Neural progenitor cell (in vitro differentiated cells): ENCODE results near the gene NTHL1. TPM values are rescaled to one million over a fixed set of nuclear protein-coding genes. Genes with fewer than 3 reads are reported as not detected.
A peak's percentile ranks its signal among the peaks of the same experiment; 100 is the strongest.

ENCODE experiments used
- DNase-seq: peaks from one replicate; pipeline ENCODE4 v3.0.0-alpha.2; 2016; ENCODE audit warnings: low spot score
- H2AFZ ChIP-seq: fragments of 200-600 bp; sonication (generic); replicated peaks from 2 replicates; pipeline ENCODE4 v1.6.1; 2016; ENCODE audit warnings: antibody characterized with exemption
- H3F3A ChIP-seq: fragments of 200-600 bp; sonication (generic); 2 replicates; pipeline ENCODE4 v1.6.1; 2016; ENCODE audit warnings: antibody characterized with exemption, low read depth
- H3K27ac ChIP-seq: fragments of 200-600 bp; sonication (generic); 2 replicates; pipeline ENCODE4 v1.5.1; 2016; ENCODE audit warnings: mild to moderate bottlenecking
- H3K27me3 ChIP-seq: fragments of 200-600 bp; sonication (generic); 2 replicates; pipeline ENCODE4 v1.6.1; 2016; ENCODE audit warnings: mild to moderate bottlenecking, moderate library complexity
- H3K36me3 ChIP-seq: fragments of 200-600 bp; sonication (generic); 2 replicates; pipeline ENCODE4 v1.5.1; 2016
- H3K4me1 ChIP-seq: fragments of 200-600 bp; sonication (generic); 2 replicates; pipeline ENCODE4 v1.6.1; 2016; ENCODE audit warnings: mixed run types
- H3K4me2 ChIP-seq: fragments of 200-600 bp; sonication (generic); 2 replicates; pipeline ENCODE4 v1.6.1; 2016
- H3K4me3 ChIP-seq: fragments of 200-600 bp; sonication (generic); 2 replicates; pipeline ENCODE4 v1.5.1; 2016
- H3K79me2 ChIP-seq: fragments of 200-600 bp; sonication (generic); 2 replicates; pipeline ENCODE4 v1.6.1; 2016; ENCODE audit warnings: low read depth
- H3K9ac ChIP-seq: fragments of 200-600 bp; sonication (generic); 2 replicates; pipeline ENCODE4 v1.6.1; 2016
- H3K9me3 ChIP-seq: fragments of 200-600 bp; sonication (generic); 2 replicates; pipeline ENCODE4 v1.5.1; 2016; ENCODE audit warnings: low read depth
- H4K20me1 ChIP-seq: fragments of 200-600 bp; sonication (generic); 2 replicates; pipeline ENCODE4 v1.6.1; 2016; ENCODE audit warnings: low read depth
- H3K27ac Mint-ChIP-seq: 3 replicates; pipeline ENCODE4 v1.8.0; 2021; ENCODE audit warnings: mixed read lengths
- H3K27me3 Mint-ChIP-seq: 2 replicates; pipeline ENCODE4 v1.8.0; 2022; ENCODE audit warnings: low read depth, mild to moderate bottlenecking, inconsistent platforms, moderate library complexity, mixed read lengths; ENCODE audit not compliant: insufficient read depth
- H3K36me3 Mint-ChIP-seq: 3 replicates; pipeline ENCODE4 v1.8.0; 2021; ENCODE audit warnings: mixed read lengths
- H3K4me1 Mint-ChIP-seq: 3 replicates; pipeline ENCODE4 v1.8.0; 2021; ENCODE audit warnings: mixed read lengths
- H3K4me3 Mint-ChIP-seq: 3 replicates; pipeline ENCODE4 v1.8.0; 2021; ENCODE audit warnings: mild to moderate bottlenecking, moderate library complexity, mixed read lengths
- H3K9me3 Mint-ChIP-seq: 3 replicates; pipeline ENCODE4 v1.8.0; 2020; ENCODE audit warnings: mixed read lengths
- CTCF ChIP-seq: fragments of 200-600 bp; sonication (generic); IDR thresholded peaks from 2 replicates; pipeline ENCODE4 v1.5.1; 2017; ENCODE audit warnings: antibody characterized with exemption, mild to moderate bottlenecking
- EZH2 ChIP-seq: fragments of 200-600 bp; sonication (generic); IDR thresholded peaks from 2 replicates; pipeline ENCODE4 v1.6.1; 2017; ENCODE audit warnings: antibody characterized with exemption, mild to moderate bottlenecking, moderate library complexity
- EZH2phosphoT487 ChIP-seq: fragments of 200-600 bp; sonication (generic); IDR thresholded peaks from 2 replicates; pipeline ENCODE4 v1.6.1; 2017; ENCODE audit warnings: antibody characterized with exemption
- total RNA-seq: library from RNA; depleted of rRNA; stranded (reverse); fragments of >200 nt; gene quantifications from 2 replicates; pipeline ENCODE4 v1.2.3, GENCODE V29; 2015; ENCODE audit warnings: low replicate concordance

Gene NTHL1
- total RNA-seq, 1 donor from 2014 or later = 26.3 TPM

GRCh38 chr16:2003231-2003826 is 44.3 kb downstream of the NTHL1 start:
- Mint-ChIP-seq H3K9me3 (no peaks in the 10 kb centered on the region), H3K36me3 (peaks cover 2% of the 10 kb centered on the region), H3K27me3 (no peaks in the 10 kb centered on the region), H3K4me1 (peaks cover 21% of the 10 kb centered on the region), H3K27ac (no peak overlapping the region), H3K4me3 (peak overlapping the region; percentile 58)
- Histone ChIP-seq H3K27ac (no peak overlapping the region), H3K9ac (no peak overlapping the region), H4K20me1 (peaks cover 57% of the 10 kb centered on the region), H2AFZ (no peak overlapping the region), H3F3A (peaks cover 16% of the 10 kb centered on the region), H3K4me1 (peaks cover 10% of the 10 kb centered on the region), H3K36me3 (no peaks in the 10 kb centered on the region), H3K4me3 (no peak overlapping the region), H3K79me2 (peaks cover 41% of the 10 kb centered on the region), H3K9me3 (no peaks in the 10 kb centered on the region), H3K4me2 (no peak overlapping the region), H3K27me3 (no peaks in the 10 kb centered on the region)
- DNase-seq = peak; percentile 1
- TF ChIP-seq EZH2phosphoT487 (no peak), EZH2 (no peak), CTCF (no peak)

GRCh38 chr16:2002406-2003230 is 45.0 kb downstream of the NTHL1 start:
- Histone ChIP-seq H3K9ac (no peak overlapping the region), H3K36me3 (no peaks in the 10 kb centered on the region), H3K4me2 (no peak overlapping the region), H3K27ac (no peak overlapping the region), H3K9me3 (no peaks in the 10 kb centered on the region), H3K4me1 (peaks cover 6% of the 10 kb centered on the region), H3K4me3 (no peak overlapping the region), H3F3A (peaks cover 16% of the 10 kb centered on the region), H2AFZ (no peak overlapping the region), H3K79me2 (peaks cover 34% of the 10 kb centered on the region), H3K27me3 (no peaks in the 10 kb centered on the region), H4K20me1 (peaks cover 50% of the 10 kb centered on the region)
- H3K27ac Mint-ChIP-seq = no peak overlapping the region
- no peaks in the 10 kb centered on the region for H3K9me3 Mint-ChIP-seq
- peak; percentile 1 for DNase-seq
- TF ChIP-seq CTCF (no peak), EZH2phosphoT487 (no peak), EZH2 (no peak)
- H3K27me3 Mint-ChIP-seq = no peaks in the 10 kb centered on the region
- H3K4me3 Mint-ChIP-seq = no peak overlapping the region
- H3K36me3 Mint-ChIP-seq = peaks cover 3% of the 10 kb centered on the region
- H3K4me1 Mint-ChIP-seq = peaks cover 16% of the 10 kb centered on the region

- peaks cover 41% of the 10 kb centered on the region for H4K20me1 ChIP-seq
- H3K27me3 Mint-ChIP-seq = no peaks in the 10 kb centered on the region
- H3K4me3 Mint-ChIP-seq = no peak overlapping the region
- no peak for DNase-seq
- no peak overlapping the region for H3K27ac Mint-ChIP-seq
- H3K4me1 ChIP-seq = peaks cover 6% of the 10 kb centered on the region
- H3K27ac ChIP-seq = no peak overlapping the region
- H3K4me3 ChIP-seq = no peak overlapping the region
- no peaks in the 10 kb centered on the region for H3K36me3 ChIP-seq
- H3K36me3 Mint-ChIP-seq = peaks cover 6% of the 10 kb centered on the region
- peaks cover 16% of the 10 kb centered on the region for H3F3A ChIP-seq
- no peak overlapping the region for H2AFZ ChIP-seq
- no peak overlapping the region for H3K9ac ChIP-seq
- H3K9me3 Mint-ChIP-seq = no peaks in the 10 kb centered on the region
- H3K27me3 ChIP-seq = no peaks in the 10 kb centered on the region
- H3K4me1 Mint-ChIP-seq = peaks cover 14% of the 10 kb centered on the region
- H3K79me2 ChIP-seq = peaks cover 25% of the 10 kb centered on the region
- H3K4me2 ChIP-seq = no peak overlapping the region
- H3K9me3 ChIP-seq = no peaks in the 10 kb centered on the region
- TF ChIP-seq EZH2 (no peak), EZH2phosphoT487 (no peak), CTCF (no peak)
Observed at GRCh38 chr16:2001456-2002355, 45.9 kb downstream of the NTHL1 start.
